Measurements from ENCODE around the gene KLHL29. TPM values are rescaled to one million over a fixed set of nuclear protein-coding genes. Genes with fewer than 3 reads are reported as not detected.

KLHL29 gene
- total RNA-seq, 1 experiment from 2014 or later: 2.6 TPM

GRCh38 chr2:23712756-23713151, 327.8 kb downstream of the KLHL29 start:
- Histone ChIP-seq H3K4me2 (ENCODE audit: low read length) (no peak overlapping the region), H3K4me3 (ENCODE audit: low read length) (no peak overlapping the region), H4K20me1 (ENCODE audit: low read length) (no peaks in the 10 kb centered on the region), H3K27me3 (ENCODE audit: low read length) (no peaks in the 10 kb centered on the region), H3K9ac (ENCODE audit: low read length) (no peak overlapping the region), H3K9me2 (replicated peaks; ENCODE audit: low read length) (no peaks in the 10 kb centered on the region), H3K9me3 (ENCODE audit: low read length) (no peaks in the 10 kb centered on the region), H3K79me2 (ENCODE audit: low read length) (no peaks in the 10 kb centered on the region), H3K27ac (ENCODE audit: low read length) (no peak overlapping the region), H3K4me1 (ENCODE audit: insufficient read depth, low read length) (no peaks in the 10 kb centered on the region), H3K36me3 (ENCODE audit: low read depth, low read length) (no peaks in the 10 kb centered on the region), H3F3A (ENCODE audit: low read length, unreplicated experiment) (no peaks in the 10 kb centered on the region), H2AFZ (ENCODE audit: low read length) (no peak overlapping the region)
- TF ChIP-seq EZH2 (IDR thresholded peaks at IDR 0.05; ENCODE audit: low read length, unreplicated experiment): no peak
- TF ChIP-seq CTCF (conservative IDR thresholded peaks at IDR 0.05; ENCODE audit: low read depth, low read length): no peak
- TF ChIP-seq EZH2phosphoT487 (IDR thresholded peaks at IDR 0.05; ENCODE audit: borderline replicate concordance, low read length): no peak
- ATAC-seq (no peak), DNase-seq (no peak)
- CTCF ChIA-PET: no interaction called here
- intact Hi-C loops (cut with micrococcal nuclease): no loop called here
- no TSS peak for BruUV-seq (replicated peaks)
- POLR2A ChIA-PET (ENCODE audit: unreplicated experiment): no interaction called here

GRCh38 chr2:23713351-23713750, 328.4 kb downstream of the KLHL29 start:
- POLR2A ChIA-PET (ENCODE audit: unreplicated experiment): no interaction called here
- no peak overlapping the region for H3K4me3 ChIP-seq (ENCODE audit: low read length)
- BruUV-seq (replicated peaks): no TSS peak
- intact Hi-C loops (cut with micrococcal nuclease): no loop called here
- H3K4me1 ChIP-seq (ENCODE audit: insufficient read depth, low read length): no peaks in the 10 kb centered on the region
- H3F3A ChIP-seq (ENCODE audit: low read length, unreplicated experiment): no peaks in the 10 kb centered on the region
- H2AFZ ChIP-seq (ENCODE audit: low read length): no peak overlapping the region
- H3K79me2 ChIP-seq (ENCODE audit: low read length): no peaks in the 10 kb centered on the region
- no peak overlapping the region for H3K4me2 ChIP-seq (ENCODE audit: low read length)
- no peaks in the 10 kb centered on the region for H3K36me3 ChIP-seq (ENCODE audit: low read depth, low read length)
- ATAC-seq: no peak
- no peak for DNase-seq
- H3K27ac ChIP-seq (ENCODE audit: low read length): no peak overlapping the region
- H3K27me3 ChIP-seq (ENCODE audit: low read length): no peaks in the 10 kb centered on the region
- no peak for TF ChIP-seq CTCF (conservative IDR thresholded peaks at IDR 0.05; ENCODE audit: low read depth, low read length)
- no peak for TF ChIP-seq EZH2 (IDR thresholded peaks at IDR 0.05; ENCODE audit: low read length, unreplicated experiment)
- no peak for TF ChIP-seq EZH2phosphoT487 (IDR thresholded peaks at IDR 0.05; ENCODE audit: borderline replicate concordance, low read length)
- no peaks in the 10 kb centered on the region for H3K9me2 ChIP-seq (replicated peaks; ENCODE audit: low read length)
- H4K20me1 ChIP-seq (ENCODE audit: low read length): no peaks in the 10 kb centered on the region
- H3K9me3 ChIP-seq (ENCODE audit: low read length): no peaks in the 10 kb centered on the region
- no peak overlapping the region for H3K9ac ChIP-seq (ENCODE audit: low read length)
- CTCF ChIA-PET: no interaction called here

- Histone ChIP-seq H3K27ac (ENCODE audit: low read length) (no peak overlapping the region), H3K79me2 (ENCODE audit: low read length) (no peaks in the 10 kb centered on the region), H4K20me1 (ENCODE audit: low read length) (no peaks in the 10 kb centered on the region), H2AFZ (ENCODE audit: low read length) (no peak overlapping the region), H3K4me3 (ENCODE audit: low read length) (no peak overlapping the region), H3K36me3 (ENCODE audit: low read depth, low read length) (no peaks in the 10 kb centered on the region; the same call in 1 of the 2 replicates), H3F3A (ENCODE audit: low read length, unreplicated experiment) (no peaks in the 10 kb centered on the region), H3K9me3 (ENCODE audit: low read length) (peaks cover 3% of the 10 kb centered on the region; the same call in 1 of the 2 replicates), H3K9me2 (replicated peaks; ENCODE audit: low read length) (no peaks in the 10 kb centered on the region), H3K4me2 (ENCODE audit: low read length) (no peak overlapping the region), H3K27me3 (ENCODE audit: low read length) (no peaks in the 10 kb centered on the region), H3K4me1 (ENCODE audit: insufficient read depth, low read length) (no peaks in the 10 kb centered on the region), H3K9ac (ENCODE audit: low read length) (no peak overlapping the region)
- CTCF ChIA-PET: no interaction called here
- POLR2A ChIA-PET (ENCODE audit: unreplicated experiment): interaction anchor here (0.6 kb wide), 1 partner anchor 219 kb away, joined by 4 read pairs; no protein-coding TSS in a partner anchor
- DNase-seq (no peak), ATAC-seq (no peak)
- BruUV-seq (replicated peaks): no TSS peak
- TF ChIP-seq EZH2 (IDR thresholded peaks at IDR 0.05; ENCODE audit: low read length, unreplicated experiment): no peak
- no peak for TF ChIP-seq EZH2phosphoT487 (IDR thresholded peaks at IDR 0.05; ENCODE audit: borderline replicate concordance, low read length)
- no peak for TF ChIP-seq CTCF (conservative IDR thresholded peaks at IDR 0.05; ENCODE audit: low read depth, low read length)
- intact Hi-C loops (cut with micrococcal nuclease): no loop called here
These were observed 334.1 kb downstream of the KLHL29 start for GRCh38 chr2:23718931-23719700.
